Suprapubic skin (tissue), 4 donors: ENCODE measurements around the gene IMMP2L. TPM values are rescaled to one million over a fixed set of nuclear protein-coding genes. Genes with fewer than 3 reads are reported as not detected.

Experiments
- DNase-seq, 2 donors: peaks; one replicate each; pipeline ENCODE4 v3.0.0-alpha.2; 2019; ENCODE audit warnings: low spot score in 2 of 2
- H3K27ac ChIP-seq: fragments of 200-600 bp; sonication (generic); one replicate; pipeline ENCODE4 v1.5.1; 2019
- H3K27me3 ChIP-seq: fragments of 200-600 bp; sonication (generic); one replicate; pipeline ENCODE4 v1.5.1; 2019
- H3K36me3 ChIP-seq: fragments of 200-600 bp; sonication (generic); one replicate; pipeline ENCODE4 v1.5.1; 2019
- H3K4me1 ChIP-seq: fragments of 200-600 bp; sonication (generic); one replicate; pipeline ENCODE4 v1.5.1; 2019
- H3K4me3 ChIP-seq: fragments of 200-600 bp; sonication (generic); one replicate; pipeline ENCODE4 v1.5.1; 2019; ENCODE audit warnings: mild to moderate bottlenecking
- H3K9me3 ChIP-seq: fragments of 200-600 bp; sonication (generic); one replicate; pipeline ENCODE4 v1.5.1; 2019
- EP300 ChIP-seq: sonication (generic); formaldehyde crosslinking; IDR thresholded peaks from one replicate; pipeline ENCODE4 v1.6.1; 2017; ENCODE audit warnings: antibody characterized with exemption
- POLR2A ChIP-seq, 2 donors: fragments of 450-650 bp; IDR thresholded peaks; one replicate each; pipeline ENCODE4 v1.6.1; 2017; ENCODE audit warnings: antibody characterized with exemption in 2 of 2, mild to moderate bottlenecking in 2 of 2, moderate library complexity in 2 of 2
- POLR2AphosphoS5 ChIP-seq, 3 donors: sonication (generic); formaldehyde crosslinking; IDR thresholded peaks; one replicate each; pipeline ENCODE4 v1.6.1; 2017; ENCODE audit warnings: antibody characterized with exemption in 3 of 3
- WGBS: methylation state at CpG from one replicate; pipeline ENCODE4 v1.1.5; 2018; 5-methylcytosine and 5-hydroxymethylcytosine counted together
- total RNA-seq, 4 donors: library from RNA; depleted of rRNA; stranded (reverse); fragments of >200 nt; gene quantifications; one replicate each; pipeline ENCODE4 v1.1.0, GENCODE V29; 2016
- TF ChIP-seq, protein P1 (sequence below), 2 donors: fragments of 200-600 bp in 1 of 2; fragments of 450-650 bp in 1 of 2; sonication (generic) in 1 of 2; IDR thresholded peaks; one replicate each; pipeline ENCODE4 v1.5.1; 2016 to 2019; ENCODE audit warnings: antibody characterized with exemption in 2 of 2, mild to moderate bottlenecking in 1 of 2, moderate library complexity in 1 of 2

The IMMP2L gene
- total RNA-seq, 4 donors from 2014 or later: 10.6 to 20.6 (median 14.6) TPM

DNA sequence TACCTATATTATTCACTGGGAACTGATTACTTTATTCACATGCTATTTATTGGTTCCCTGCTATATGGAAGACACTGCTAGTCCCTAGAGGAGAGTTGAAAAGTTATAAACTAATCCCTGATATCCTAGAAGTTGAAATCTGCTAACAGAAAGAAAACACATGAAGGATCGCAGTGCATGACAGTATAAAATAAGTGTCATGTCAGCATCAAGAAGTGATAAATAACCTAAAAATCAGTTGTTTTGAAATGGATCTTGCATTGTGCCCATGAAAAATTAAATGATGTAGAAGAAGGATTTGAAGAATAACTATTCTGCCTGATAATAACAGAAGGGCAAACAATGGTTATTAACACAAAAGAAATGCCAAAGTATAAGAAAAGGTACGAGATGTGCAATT is 764.6 kb downstream of the IMMP2L start:
- no peaks in the 10 kb centered on the region for H3K27me3 ChIP-seq
- H3K4me3 ChIP-seq: no peak overlapping the region
- no peaks in the 10 kb centered on the region for H3K36me3 ChIP-seq
- 91% methylated on average over 2 of the region's 2 CpGs for WGBS
- TF ChIP-seq EP300: no peak
- TF ChIP-seq POLR2A (IDR thresholded peaks at IDR 0.05): no peak
- TF ChIP-seq, protein P1, sequence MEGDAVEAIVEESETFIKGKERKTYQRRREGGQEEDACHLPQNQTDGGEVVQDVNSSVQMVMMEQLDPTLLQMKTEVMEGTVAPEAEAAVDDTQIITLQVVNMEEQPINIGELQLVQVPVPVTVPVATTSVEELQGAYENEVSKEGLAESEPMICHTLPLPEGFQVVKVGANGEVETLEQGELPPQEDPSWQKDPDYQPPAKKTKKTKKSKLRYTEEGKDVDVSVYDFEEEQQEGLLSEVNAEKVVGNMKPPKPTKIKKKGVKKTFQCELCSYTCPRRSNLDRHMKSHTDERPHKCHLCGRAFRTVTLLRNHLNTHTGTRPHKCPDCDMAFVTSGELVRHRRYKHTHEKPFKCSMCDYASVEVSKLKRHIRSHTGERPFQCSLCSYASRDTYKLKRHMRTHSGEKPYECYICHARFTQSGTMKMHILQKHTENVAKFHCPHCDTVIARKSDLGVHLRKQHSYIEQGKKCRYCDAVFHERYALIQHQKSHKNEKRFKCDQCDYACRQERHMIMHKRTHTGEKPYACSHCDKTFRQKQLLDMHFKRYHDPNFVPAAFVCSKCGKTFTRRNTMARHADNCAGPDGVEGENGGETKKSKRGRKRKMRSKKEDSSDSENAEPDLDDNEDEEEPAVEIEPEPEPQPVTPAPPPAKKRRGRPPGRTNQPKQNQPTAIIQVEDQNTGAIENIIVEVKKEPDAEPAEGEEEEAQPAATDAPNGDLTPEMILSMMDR (IDR thresholded peaks at IDR 0.05): no peak
- TF ChIP-seq POLR2AphosphoS5 (IDR thresholded peaks at IDR 0.05): no peak
- no peaks in the 10 kb centered on the region for H3K4me1 ChIP-seq
- no peak for DNase-seq
- H3K9me3 ChIP-seq: no peaks in the 10 kb centered on the region
- H3K27ac ChIP-seq: no peak overlapping the region

DNA sequence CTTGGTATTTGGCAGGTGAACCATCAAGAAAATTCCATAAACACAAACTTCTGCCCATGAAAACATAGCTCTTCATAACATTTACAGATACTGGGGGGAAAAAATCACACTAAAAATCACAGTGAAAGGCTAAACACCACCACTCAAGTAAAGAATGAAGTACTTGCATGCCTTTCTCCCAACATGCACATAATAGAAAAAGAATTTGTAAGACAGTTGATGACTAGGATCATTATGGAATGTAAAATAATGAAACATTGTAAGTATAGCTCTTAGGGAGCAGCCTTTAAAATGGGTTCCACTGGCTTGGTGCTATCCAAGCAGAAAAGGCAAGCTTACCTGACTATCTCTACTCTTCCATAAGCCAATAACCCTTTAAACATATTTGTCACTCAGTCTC is 771.3 kb downstream of the IMMP2L start:
- TF ChIP-seq EP300 (no peak), POLR2A (IDR thresholded peaks at IDR 0.05) (no peak), POLR2AphosphoS5 (IDR thresholded peaks at IDR 0.05) (no peak)
- TF ChIP-seq, protein P1 (IDR thresholded peaks at IDR 0.05): no peak
- DNase-seq: no peak
- Histone ChIP-seq H3K36me3 (no peaks in the 10 kb centered on the region), H3K27ac (no peak overlapping the region), H3K4me1 (no peaks in the 10 kb centered on the region), H3K27me3 (no peaks in the 10 kb centered on the region), H3K4me3 (no peak overlapping the region), H3K9me3 (no peaks in the 10 kb centered on the region)

- H3K27me3 ChIP-seq: no peaks in the 10 kb centered on the region
- TF ChIP-seq EP300: no peak
- TF ChIP-seq POLR2AphosphoS5 (IDR thresholded peaks at IDR 0.05): no peak
- no peak for TF ChIP-seq POLR2A (IDR thresholded peaks at IDR 0.05)
- TF ChIP-seq, protein P1 (IDR thresholded peaks at IDR 0.05): no peak
- WGBS: 51% methylated on average over 3 of the region's 3 CpGs
- no peaks in the 10 kb centered on the region for H3K9me3 ChIP-seq
- H3K27ac ChIP-seq: no peak overlapping the region
- DNase-seq: no peak
- H3K36me3 ChIP-seq: no peaks in the 10 kb centered on the region
- H3K4me3 ChIP-seq: no peak overlapping the region
- H3K4me1 ChIP-seq: no peaks in the 10 kb centered on the region
These were observed 775.8 kb downstream of the IMMP2L start for GRCh38 chr7:110786328-110786965.

DNA sequence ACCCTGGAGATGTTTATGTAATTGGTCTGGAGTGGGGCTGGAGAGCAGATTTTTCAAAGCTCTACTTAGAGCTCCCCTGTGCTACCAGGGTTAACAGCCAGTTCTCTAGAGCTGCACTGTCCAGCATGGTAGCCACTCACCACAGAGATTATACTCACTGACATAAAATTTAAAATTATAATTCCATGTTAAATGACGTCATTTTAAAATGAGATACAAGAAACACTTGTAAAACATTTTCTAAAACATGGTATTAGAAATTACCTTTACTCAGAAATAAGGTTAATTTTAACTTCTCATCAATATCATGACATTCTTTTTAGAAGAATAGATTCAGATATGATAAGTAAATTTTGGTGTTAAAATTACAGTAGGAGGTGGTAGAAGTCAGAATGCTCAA is 777.5 kb downstream of the IMMP2L start:
- H3K36me3 ChIP-seq: no peaks in the 10 kb centered on the region
- H3K4me3 ChIP-seq: no peak overlapping the region
- no peaks in the 10 kb centered on the region for H3K27me3 ChIP-seq
- H3K4me1 ChIP-seq: no peaks in the 10 kb centered on the region
- H3K27ac ChIP-seq: no peak overlapping the region
- DNase-seq: no peak
- WGBS: 86% methylated on average over 1 of the region's 1 CpG
- no peaks in the 10 kb centered on the region for H3K9me3 ChIP-seq
- TF ChIP-seq, protein P1 (IDR thresholded peaks at IDR 0.05): no peak
- no peak for TF ChIP-seq POLR2A (IDR thresholded peaks at IDR 0.05)
- no peak for TF ChIP-seq POLR2AphosphoS5 (IDR thresholded peaks at IDR 0.05)
- TF ChIP-seq EP300: no peak

GRCh38 chr7:110780712-110781111 is 781.6 kb downstream of the IMMP2L start:
- H3K4me1 ChIP-seq: no peaks in the 10 kb centered on the region
- no peak overlapping the region for H3K4me3 ChIP-seq
- no peak for DNase-seq
- no peaks in the 10 kb centered on the region for H3K36me3 ChIP-seq
- TF ChIP-seq POLR2A (IDR thresholded peaks at IDR 0.05) (no peak), POLR2AphosphoS5 (IDR thresholded peaks at IDR 0.05) (no peak), EP300 (no peak)
- TF ChIP-seq, protein P1 (IDR thresholded peaks at IDR 0.05): no peak
- H3K27me3 ChIP-seq: no peaks in the 10 kb centered on the region
- H3K27ac ChIP-seq: no peak overlapping the region
- no peaks in the 10 kb centered on the region for H3K9me3 ChIP-seq
